ENCODE measurements around the gene LRP6. TPM values are rescaled to one million over a fixed set of nuclear protein-coding genes. Genes with fewer than 3 reads are reported as not detected.
"Not testable (repeated sequence)": the region's sequence is repeated elsewhere in the genome, so short reads cannot be mapped to it uniquely, and the experiment has no call there.

The LRP6 gene
- 1 to 10 TPM in 2 of 6 donors, under 1 TPM in 2, not detected in 2; 0.48 to 1.2 (median 0.87) TPM for polyA plus RNA-seq (ENCODE audit: low read depth in 6 of 6)

DNA sequence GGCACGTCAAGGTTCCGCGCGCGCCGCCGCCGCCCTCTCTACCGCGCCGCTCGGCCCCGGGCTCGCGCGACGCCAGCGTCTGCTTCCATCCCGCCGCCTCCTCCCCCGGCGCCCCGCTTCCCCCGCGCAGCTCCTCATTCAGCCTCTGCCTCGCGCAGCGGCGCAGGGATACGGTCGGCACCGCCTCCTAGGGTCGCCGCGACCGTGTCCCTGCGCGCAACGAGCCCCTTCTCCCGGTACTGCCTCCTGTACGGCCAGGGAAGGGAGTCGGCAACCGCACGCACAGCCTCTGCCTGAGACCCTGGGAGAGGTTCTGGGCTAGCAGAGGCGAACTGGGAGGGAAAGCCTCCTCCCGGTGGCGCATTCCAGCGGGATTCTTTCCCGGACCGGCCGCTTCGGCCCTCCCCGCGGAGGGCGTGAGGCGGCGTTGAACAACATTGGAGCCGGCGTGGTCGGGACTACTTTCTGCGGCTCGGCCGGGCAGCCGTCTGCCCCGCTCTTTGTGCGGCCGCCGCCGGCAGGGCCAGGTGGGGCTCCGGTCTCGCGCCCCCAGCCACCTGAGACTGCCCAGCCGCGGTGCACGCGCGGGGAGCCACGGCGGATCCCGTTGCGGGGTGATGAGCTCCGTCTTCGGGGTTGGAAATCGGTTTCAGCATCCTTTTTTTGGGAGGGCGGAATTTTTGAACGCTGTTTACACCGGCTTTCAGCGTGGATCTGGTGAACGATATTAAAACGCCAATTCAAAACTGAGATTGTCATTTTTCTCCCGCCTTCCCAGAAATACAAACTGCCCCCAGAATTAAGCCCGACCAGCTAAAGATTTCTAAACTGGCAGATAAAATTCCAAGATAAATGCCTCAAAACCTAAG, at the start of gene LRP6:
TSS of gene LRP6 (minus strand) at position 172 of the 869 bp plus-strand sequence. CDS start 309 bp downstream, outside the sequence.
- peak; percentile 82 to 84 for ATAC-seq (ENCODE audit: low read depth in 2 of 2)
- Mint-ChIP-seq H3K4me3 (peak within 1 kb of the TSS; percentile 84 to 93 (median 91)), H3K9me3 (no peaks in the 10 kb centered on the region), H3K4me1 (peaks cover 21 to 31% (median 28%) of the 10 kb centered on the region in 3 donors), H3K36me3 (no peaks in the 10 kb centered on the region), H3K27ac (peak within 1 kb of the TSS; percentile 32 to 97 (median 50)), H3K27me3 (peaks cover 25 to 43% (median 41%) of the 10 kb centered on the region in 3 donors)
- peak; percentile 64 for DNase-seq

DNA sequence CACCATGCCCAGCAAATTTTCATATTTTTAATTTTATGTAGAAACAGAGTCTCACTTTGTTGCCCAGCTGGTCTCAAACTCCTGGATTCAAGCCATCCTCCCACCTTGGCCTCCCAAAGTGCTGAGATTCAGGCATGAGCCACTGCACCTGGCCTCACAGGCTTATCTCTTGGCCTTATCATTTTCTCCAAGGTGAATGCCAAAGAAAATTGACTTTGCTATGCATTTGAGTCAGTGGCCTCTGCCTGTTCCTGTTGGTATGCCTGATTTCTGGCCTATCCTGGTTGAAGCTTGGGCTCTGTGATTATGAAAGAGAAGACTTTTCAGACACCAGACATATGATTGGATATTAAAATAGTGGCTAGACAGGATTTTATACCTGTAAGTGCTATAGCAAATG, 49.0 kb upstream of the LRP6 start:
- H3K4me1 Mint-ChIP-seq, result no peaks in the 10 kb centered on the region

DNA sequence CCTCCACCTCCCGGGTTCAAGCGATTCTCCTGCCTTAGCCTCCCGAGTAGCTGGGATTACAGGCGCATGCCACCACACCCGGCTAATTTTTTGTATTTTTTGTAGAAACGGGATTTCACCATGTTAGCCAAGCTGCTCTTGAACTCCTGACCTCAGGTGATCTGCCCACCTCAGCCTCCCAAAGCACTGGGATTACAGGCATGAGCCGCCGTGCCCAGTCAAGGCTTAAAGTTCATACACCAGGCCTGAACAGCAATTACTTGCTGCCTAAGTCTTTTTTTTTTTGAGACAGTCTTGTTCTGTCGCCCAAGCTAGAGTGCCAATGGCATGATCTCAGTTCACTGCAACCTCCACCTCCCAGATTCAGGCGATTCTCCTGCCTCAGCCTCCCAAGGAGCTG, 43.9 kb upstream of the LRP6 start:
- DNase-seq; H3K27me3 Mint-ChIP-seq; H3K9me3 Mint-ChIP-seq; H3K36me3 Mint-ChIP-seq; ATAC-seq (ENCODE audit: low read depth in 2 of 2); H3K4me1 Mint-ChIP-seq; H3K27ac Mint-ChIP-seq: not testable (repeated sequence)
- peak overlapping the region in 1 of 8 donors; percentile 55 for H3K4me3 Mint-ChIP-seq

More for the DNA sequence above, 49.0 kb upstream of the LRP6 start:
- peaks cover 0 to 3% (median 0%) of the 10 kb centered on the region in 3 donors for H3K27me3 Mint-ChIP-seq
- H3K36me3 Mint-ChIP-seq, result no peaks in the 10 kb centered on the region
- no peak overlapping the region for H3K27ac Mint-ChIP-seq
- ATAC-seq (ENCODE audit: low read depth in 2 of 2) (no peak), DNase-seq (no peak)
- no peak overlapping the region for H3K4me3 Mint-ChIP-seq
- H3K9me3 Mint-ChIP-seq, result no peaks in the 10 kb centered on the region

DNA sequence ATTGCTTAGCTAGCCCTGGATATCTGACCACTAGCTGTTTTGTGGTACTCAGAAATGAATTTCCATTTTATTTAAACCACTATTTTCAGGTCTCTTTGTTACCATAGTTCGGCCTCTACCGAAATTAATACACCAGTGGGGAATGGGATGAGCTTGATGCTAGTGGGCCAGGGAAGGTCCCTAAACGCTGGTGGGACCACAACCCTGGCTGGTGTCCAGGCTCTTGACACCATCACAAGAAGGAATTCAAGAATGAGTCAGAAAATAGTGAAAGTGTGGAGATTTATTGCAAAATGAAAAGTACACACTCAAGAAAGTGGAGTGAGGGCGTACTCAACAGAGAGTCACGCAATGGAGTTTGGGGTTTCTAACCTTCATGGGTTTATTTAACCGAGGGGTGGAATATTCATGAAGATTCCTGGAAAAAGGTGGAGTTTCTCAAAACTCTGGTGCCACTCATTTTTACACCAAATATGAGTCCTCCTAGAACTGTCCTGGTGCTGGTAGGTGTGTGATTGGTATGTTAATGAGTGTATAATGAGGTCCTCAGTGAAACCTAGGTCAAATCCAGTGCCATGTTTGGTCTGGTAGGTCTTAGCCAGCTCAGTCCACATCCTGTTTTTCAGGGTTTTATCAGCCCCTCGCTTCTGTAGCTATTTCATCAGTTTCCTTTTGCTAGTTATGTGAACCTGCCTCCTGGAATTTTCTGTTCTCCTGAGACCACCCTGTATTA, 38.9 kb upstream of the LRP6 start:
- Mint-ChIP-seq H3K4me1 (no peaks in the 10 kb centered on the region), H3K27ac (no peak overlapping the region), H3K9me3 (peaks cover 0 to 11% (median 4%) of the 10 kb centered on the region in 7 donors), H3K4me3 (no peak overlapping the region), H3K27me3 (peaks cover 8 to 18% (median 11%) of the 10 kb centered on the region in 3 donors), H3K36me3 (peaks cover 0 to 3% of the 10 kb centered on the region in 2 donors)
- ATAC-seq (ENCODE audit: low read depth in 2 of 2) (no peak), DNase-seq (no peak)

DNA sequence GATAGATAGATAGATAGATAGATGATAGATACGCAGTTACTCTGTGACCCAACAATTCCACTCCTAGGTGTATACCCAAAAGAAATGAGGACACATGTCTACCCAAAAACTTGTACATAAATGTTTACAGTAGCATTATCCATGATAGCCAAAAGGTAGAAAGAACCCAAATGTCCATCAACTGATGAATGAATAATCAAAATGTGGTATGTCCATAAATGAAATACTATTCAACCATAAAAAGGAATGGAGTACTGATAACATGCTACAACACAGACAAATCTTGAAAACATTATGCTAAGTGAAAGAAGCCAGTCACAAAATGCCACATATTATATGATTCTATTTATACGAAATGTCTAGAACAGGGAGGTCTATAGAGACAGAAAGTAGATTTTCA, 36.1 kb upstream of the LRP6 start:
- H3K4me3 Mint-ChIP-seq, result no peak overlapping the region
- no peaks in the 10 kb centered on the region for H3K4me1 Mint-ChIP-seq
- no peak overlapping the region for H3K27ac Mint-ChIP-seq
- DNase-seq, result no peak
- H3K9me3 Mint-ChIP-seq, result peaks cover 0 to 11% (median 4%) of the 10 kb centered on the region in 7 donors
- peaks cover 8 to 18% (median 11%) of the 10 kb centered on the region in 3 donors for H3K27me3 Mint-ChIP-seq
- H3K36me3 Mint-ChIP-seq, result peaks cover 0 to 3% of the 10 kb centered on the region in 2 donors
- ATAC-seq (ENCODE audit: low read depth in 2 of 2), result no peak

GRCh38 chr12:12301122-12301521, 34.3 kb upstream of the LRP6 start:
- Mint-ChIP-seq H3K27me3 (peaks cover 8 to 18% (median 9%) of the 10 kb centered on the region in 3 donors), H3K4me3 (no peak overlapping the region), H3K36me3 (peaks cover 0 to 3% of the 10 kb centered on the region in 2 donors), H3K9me3 (peaks cover 0 to 11% (median 4%) of the 10 kb centered on the region in 7 donors), H3K4me1 (no peaks in the 10 kb centered on the region), H3K27ac (no peak overlapping the region)
- ATAC-seq (ENCODE audit: low read depth in 2 of 2), result no peak
- DNase-seq, result no peak

- H3K27ac Mint-ChIP-seq, result peak overlapping the region in 1 of 6 donors; percentile 59
- ATAC-seq (ENCODE audit: low read depth in 2 of 2) (no peak), DNase-seq (no peak)
- H3K27me3 Mint-ChIP-seq, result peaks cover 0 to 16% (median 6%) of the 10 kb centered on the region in 3 donors
- H3K4me3 Mint-ChIP-seq, result no peak overlapping the region
- no peaks in the 10 kb centered on the region for H3K36me3 Mint-ChIP-seq
- H3K4me1 Mint-ChIP-seq, result no peaks in the 10 kb centered on the region
- peaks cover 0 to 3% (median 0%) of the 10 kb centered on the region in 7 donors for H3K9me3 Mint-ChIP-seq
Observed at GRCh38 chr12:12297201-12297830, 30.5 kb upstream of the LRP6 start.

- no peak for DNase-seq
- Mint-ChIP-seq H3K27ac (no peak overlapping the region), H3K36me3 (no peaks in the 10 kb centered on the region), H3K4me3 (peak overlapping the region in 1 of 8 donors; percentile 53), H3K27me3 (peaks cover 0 to 17% (median 6%) of the 10 kb centered on the region in 3 donors), H3K9me3 (no peaks in the 10 kb centered on the region), H3K4me1 (no peaks in the 10 kb centered on the region)
- ATAC-seq (ENCODE audit: low read depth in 2 of 2), result no peak
Observed at GRCh38 chr12:12294215-12295005, 27.6 kb upstream of the LRP6 start.

- ATAC-seq (ENCODE audit: low read depth in 2 of 2) (no peak), DNase-seq (no peak)
- no peak overlapping the region for H3K4me3 Mint-ChIP-seq
- no peaks in the 10 kb centered on the region for H3K36me3 Mint-ChIP-seq
- peaks cover 0 to 3% (median 0%) of the 10 kb centered on the region in 7 donors for H3K9me3 Mint-ChIP-seq
- H3K4me1 Mint-ChIP-seq, result no peaks in the 10 kb centered on the region
- H3K27ac Mint-ChIP-seq, result no peak overlapping the region
- peaks cover 12 to 27% (median 24%) of the 10 kb centered on the region in 3 donors for H3K27me3 Mint-ChIP-seq
Observed at GRCh38 chr12:12290206-12290605, 23.4 kb upstream of the LRP6 start.

- Mint-ChIP-seq H3K27ac (no peak overlapping the region), H3K9me3 (peaks cover 0 to 4% (median 0%) of the 10 kb centered on the region in 7 donors), H3K4me1 (no peaks in the 10 kb centered on the region), H3K36me3 (no peaks in the 10 kb centered on the region), H3K4me3 (no peak overlapping the region), H3K27me3 (peaks cover 12 to 45% (median 37%) of the 10 kb centered on the region in 3 donors)
- ATAC-seq (ENCODE audit: low read depth in 2 of 2) (no peak), DNase-seq (no peak)
Observed at GRCh38 chr12:12286441-12286840, 19.6 kb upstream of the LRP6 start.

- Mint-ChIP-seq H3K27me3 (peaks cover 13 to 46% (median 39%) of the 10 kb centered on the region in 3 donors), H3K27ac (no peak overlapping the region), H3K36me3 (peaks cover 0 to 1% of the 10 kb centered on the region in 2 donors), H3K9me3 (peaks cover under 1 to 8% (median 4%) of the 10 kb centered on the region in 7 donors), H3K4me3 (no peak overlapping the region), H3K4me1 (no peaks in the 10 kb centered on the region)
- ATAC-seq (ENCODE audit: low read depth in 2 of 2) (no peak), DNase-seq (no peak)
Observed at GRCh38 chr12:12282761-12283425, 16.0 kb upstream of the LRP6 start.

GRCh38 chr12:12282202-12282601, 15.4 kb upstream of the LRP6 start:
- Mint-ChIP-seq H3K27ac (no peak overlapping the region), H3K36me3 (peaks cover 0 to 3% of the 10 kb centered on the region in 2 donors), H3K4me3 (no peak overlapping the region), H3K4me1 (no peaks in the 10 kb centered on the region), H3K27me3 (peaks cover 7 to 41% (median 32%) of the 10 kb centered on the region in 3 donors), H3K9me3 (peaks cover 5 to 15% (median 11%) of the 10 kb centered on the region in 7 donors)
- no peak for DNase-seq
- no peak for ATAC-seq (ENCODE audit: low read depth in 2 of 2)
